Activated naive CD8-positive, alpha-beta T cell treated with anti-CD3 and anti-CD28 coated beads, Interleukin-2, amount 50 U/mL, for 16 hours (primary cell): ENCODE measurements around the gene KRTAP10-12.
"Not testable (repeated sequence)": the region's sequence is repeated elsewhere in the genome, so short reads cannot be mapped to it uniquely, and the experiment has no call there.

Experiments
- DNase-seq: peaks from one replicate; pipeline ENCODE4 v3.0.0-alpha.2; 2020; ENCODE audit warnings: low read depth, low spot score

The KRTAP10-12 gene

DNA sequence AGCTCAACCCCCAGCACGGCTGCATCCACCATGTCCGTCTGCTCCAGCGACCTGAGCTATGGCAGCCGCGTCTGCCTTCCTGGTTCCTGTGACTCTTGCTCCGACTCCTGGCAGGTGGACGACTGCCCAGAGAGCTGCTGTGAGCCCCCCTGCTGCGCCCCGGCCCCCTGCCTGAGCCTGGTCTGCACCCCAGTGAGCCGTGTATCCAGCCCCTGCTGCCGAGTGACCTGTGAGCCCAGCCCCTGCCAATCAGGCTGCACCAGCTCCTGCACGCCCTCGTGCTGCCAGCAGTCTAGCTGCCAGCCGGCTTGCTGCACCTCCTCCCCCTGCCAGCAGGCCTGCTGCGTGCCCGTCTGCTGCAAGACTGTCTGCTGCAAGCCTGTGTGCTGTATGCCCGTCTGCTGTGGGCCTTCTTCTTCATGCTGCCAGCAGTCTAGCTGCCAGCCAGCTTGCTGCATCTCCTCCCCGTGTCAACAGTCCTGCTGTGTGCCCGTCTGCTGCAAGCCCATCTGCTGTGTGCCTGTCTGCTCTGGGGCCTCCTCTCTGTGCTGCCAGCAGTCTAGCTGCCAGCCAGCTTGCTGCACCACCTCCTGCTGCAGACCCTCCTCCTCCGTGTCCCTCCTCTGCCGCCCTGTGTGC is at the start of gene KRTAP10-12:
Gene KRTAP10-12 (plus strand): TSS at position 1 of the 639 bp plus-strand sequence. CDS start 30 bp downstream, at position 31.
- DNase-seq = not testable (repeated sequence)

- no peak for DNase-seq
Measured at GRCh38 chr21:44647222-44647552, 49.8 kb upstream of the KRTAP10-12 start.

DNA sequence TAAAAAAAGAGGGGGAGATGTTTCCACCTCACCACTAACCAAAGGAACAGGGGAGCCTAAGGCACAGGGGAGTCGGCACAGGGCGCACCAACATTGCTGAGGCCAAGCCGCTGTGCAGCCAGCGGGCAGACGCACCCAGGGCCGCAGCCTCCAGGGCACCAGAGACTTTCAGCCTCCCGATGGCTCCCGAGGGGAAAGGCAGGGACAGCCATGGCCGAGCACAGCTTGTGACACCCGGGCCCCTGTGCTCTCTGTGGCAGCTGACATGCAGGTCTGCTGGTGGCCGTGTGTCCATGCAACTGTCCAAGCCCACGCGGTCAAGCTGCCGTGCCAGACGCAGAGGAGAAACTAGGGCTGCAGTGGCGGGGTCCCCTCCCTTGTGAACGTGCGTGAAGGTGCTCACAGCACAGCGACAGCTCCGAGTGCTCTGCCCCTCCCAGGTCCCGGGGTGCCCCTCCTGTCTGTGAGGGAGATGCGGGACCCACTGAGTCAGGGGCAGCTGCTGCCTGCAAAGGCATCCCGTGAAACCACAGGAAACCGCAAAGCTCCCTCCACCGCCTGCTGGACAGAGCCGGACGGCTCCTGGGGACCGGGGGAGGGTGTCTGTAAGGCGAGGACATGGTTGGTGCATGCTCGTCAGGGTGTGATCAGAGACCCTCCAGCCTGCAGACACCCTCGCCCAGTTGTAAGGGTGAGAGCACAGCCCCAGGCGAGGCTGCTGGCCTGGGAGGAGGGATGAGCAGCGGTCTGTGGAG is 48.2 kb upstream of the KRTAP10-12 start:
- no peak for DNase-seq

DNA sequence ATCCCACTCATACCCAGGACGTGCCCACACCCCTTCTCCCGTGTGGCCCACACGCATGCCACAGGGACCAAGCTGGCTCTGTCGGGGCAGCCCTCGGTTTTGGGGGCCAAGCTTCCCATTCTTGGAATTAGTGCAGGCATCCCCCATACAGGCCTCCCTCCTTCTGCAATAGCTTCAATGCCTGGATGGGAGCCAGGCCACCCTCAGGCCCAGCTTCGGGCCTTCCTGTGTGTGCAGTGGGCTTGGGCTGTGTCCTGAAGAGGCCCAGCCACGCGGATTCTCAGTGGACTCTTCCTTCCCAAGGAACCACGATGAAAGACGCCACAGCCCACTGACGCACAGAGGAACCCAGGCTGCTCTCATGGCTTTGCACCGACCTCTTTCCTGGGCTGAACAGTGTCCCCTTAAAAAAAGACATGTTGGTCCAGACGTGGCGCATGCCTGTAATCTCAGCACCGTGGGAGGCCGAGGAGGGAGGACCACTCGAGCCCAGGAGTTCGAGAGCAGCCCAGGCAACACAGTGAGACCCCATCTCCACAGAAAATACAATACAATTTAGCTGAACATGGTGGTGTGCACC is 47.4 kb upstream of the KRTAP10-12 start:
- no peak for DNase-seq

DNA sequence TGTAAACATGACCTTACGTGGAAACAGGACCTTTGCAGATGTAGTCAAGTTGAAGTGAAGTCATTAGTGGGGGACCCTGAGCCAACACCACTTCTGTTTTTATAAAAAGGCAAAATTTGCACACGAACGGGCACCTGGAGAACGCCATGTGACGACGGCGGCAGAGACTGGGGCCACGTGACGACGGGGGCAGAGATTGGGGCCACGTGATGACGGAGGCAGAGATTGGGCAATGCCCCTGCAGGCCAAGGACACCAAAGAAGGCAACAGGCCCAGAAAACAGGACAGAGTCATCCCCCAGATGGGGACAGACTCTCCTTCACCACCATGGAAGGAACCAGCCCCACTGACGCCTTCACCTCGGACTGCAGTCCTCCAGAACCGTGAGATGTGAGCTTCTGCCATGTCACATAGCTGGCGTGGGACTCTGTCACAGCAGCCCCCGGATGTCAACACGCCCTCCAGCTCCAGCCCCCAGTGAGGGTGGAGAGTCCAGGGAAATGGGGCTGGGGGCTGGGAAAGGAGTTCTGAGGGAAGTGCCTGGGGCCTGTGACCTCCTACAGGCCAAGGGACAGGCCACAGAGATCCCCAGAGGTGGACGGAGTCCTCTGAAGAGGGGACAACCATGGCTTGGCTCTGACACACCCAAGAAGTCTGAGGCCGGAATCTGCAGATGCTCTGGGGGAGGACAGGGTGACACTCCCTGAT is 46.6 kb upstream of the KRTAP10-12 start:
- no peak for DNase-seq

DNA sequence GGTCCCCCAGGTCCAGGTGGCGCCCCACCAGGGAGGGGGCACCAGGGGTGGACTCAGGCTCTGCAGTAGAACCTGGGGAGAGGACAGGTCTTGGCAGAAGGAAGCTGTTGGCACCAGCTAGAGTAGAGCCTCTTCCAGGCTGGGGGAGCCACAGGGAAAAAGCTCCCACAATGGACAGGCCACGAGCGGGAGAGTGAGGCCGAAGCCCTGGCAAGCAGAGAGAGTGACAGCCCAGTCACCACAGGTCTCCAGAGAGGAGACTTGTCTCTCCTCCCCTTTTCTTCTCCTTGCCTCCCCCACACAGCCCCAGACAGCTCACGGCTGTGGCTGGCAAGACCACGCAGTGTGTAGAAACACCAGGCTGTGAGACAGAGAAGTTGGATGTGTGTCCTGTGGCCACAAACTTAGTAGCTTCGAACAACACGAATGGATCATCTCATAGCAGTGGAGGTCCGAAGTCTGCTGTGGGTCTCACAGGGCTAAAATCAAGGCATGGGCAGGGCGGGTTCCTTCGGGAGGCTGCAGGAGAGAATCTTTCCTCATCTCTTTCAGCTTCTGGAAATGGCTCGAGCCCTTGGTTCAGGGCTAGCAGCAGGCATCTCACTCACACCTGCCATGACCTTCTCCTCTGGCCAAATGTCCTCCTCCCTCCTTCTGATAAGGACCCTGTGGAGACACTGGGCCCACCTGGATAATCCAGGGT is 45.8 kb upstream of the KRTAP10-12 start:
- no peak for DNase-seq

GRCh38 chr21:44653123-44653522 is 43.8 kb upstream of the KRTAP10-12 start:
- no peak for DNase-seq

DNA sequence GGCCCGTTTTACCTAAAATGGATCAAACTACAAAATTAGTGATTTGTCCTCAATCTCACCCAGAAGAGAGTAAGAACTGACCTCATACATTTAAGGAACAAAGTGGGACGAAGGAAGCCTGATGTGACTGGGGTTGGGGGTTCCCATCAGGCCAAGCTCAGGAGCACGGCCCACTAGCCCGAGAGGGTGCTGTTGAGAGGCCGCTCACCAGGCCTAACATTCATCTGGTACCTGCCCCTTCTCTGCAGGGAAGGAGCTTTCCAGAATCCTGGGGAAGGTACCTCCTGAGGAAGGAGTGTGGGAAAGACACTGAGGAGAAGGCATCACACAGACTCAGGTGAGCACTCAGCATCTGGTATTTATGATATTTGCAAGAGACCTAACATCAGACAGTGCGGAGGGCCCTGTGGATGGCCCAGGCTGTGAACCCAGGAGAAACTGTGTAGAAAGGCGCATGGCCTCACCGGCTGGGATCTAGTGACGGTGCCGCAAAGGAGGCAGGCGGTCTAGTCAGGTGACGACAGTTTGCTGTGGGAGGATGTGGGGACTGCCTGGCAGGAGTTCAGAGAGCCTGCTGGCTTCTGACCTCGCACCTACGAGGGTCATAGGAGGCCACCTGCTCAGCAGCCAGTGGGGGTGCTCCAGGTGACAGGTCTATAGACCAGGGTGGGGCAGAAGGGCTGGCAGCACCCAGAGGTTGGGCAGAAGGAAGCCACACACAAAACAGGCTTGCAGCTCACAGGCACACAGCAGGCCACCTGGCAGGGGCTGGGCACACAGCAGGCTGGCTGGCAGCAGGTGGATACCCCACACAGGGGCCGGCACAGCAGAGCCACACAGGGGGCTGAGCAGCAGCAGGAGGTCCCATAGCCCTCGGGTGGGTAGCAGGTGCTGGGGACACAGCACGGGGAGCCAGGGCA is 43.1 kb upstream of the KRTAP10-12 start:
- DNase-seq = no peak

- DNase-seq = no peak
Measured at GRCh38 chr21:44654576-44655175, 42.3 kb upstream of the KRTAP10-12 start, which contains the start of gene KRTAP12-4. TSS of gene KRTAP12-4 (minus strand) at chr21:44654659. CDS start at chr21:44654614, 45 bp downstream.

- no peak for DNase-seq
Measured at GRCh38 chr21:44656868-44657267, 40.1 kb upstream of the KRTAP10-12 start.

DNA sequence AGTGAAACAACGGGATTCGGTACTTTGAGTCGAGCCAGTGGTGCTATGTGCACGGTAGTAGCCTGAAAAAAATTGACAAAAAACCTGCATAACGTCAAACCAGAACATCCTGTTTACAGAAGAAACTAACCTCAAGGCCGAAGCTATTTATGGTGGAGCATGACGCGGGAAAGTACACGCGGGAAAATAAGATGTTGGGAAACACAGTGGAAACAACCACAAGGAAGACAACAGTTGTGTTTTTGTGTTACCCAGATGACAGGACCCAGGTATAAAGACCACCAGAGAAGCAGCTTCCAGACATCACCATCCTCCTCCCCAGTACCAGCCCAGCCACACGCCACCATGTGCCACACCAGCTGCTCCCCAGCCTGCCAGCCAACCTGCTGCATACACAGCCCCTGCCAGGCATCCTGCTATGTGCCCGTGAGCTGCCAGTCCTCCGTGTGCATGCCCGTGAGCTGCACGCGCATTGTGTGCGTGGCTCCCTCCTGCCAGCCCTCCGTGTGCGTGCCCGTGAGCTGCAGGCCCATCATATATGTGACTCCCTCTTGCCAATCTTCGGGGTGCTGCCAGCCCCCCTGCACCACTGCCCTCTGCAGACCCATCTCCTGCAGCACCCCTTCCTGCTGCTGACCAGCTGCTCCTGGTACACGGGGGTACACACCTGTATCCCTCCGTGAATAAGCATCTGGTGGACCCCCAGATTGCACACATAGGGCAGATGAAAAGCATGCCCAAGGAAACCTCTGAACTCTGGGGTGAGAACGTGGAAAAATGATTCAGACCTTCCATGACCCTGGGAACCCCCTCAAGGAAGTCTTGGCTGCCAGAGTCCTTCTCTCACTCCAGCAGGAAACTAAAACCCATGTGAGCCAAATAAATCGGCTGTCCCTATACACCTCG is 39.1 kb upstream of the KRTAP10-12 start, which contains the start of gene KRTAP12-3:
Gene KRTAP12-3 (plus strand): TSS at position 298 of the 906 bp plus-strand sequence. CDS start 48 bp downstream, at position 346.
- DNase-seq = no peak

GRCh38 chr21:44658541-44658910 is 38.4 kb upstream of the KRTAP10-12 start:
- DNase-seq = no peak

- DNase-seq = no peak
Measured at GRCh38 chr21:44658913-44659595, 37.9 kb upstream of the KRTAP10-12 start.

DNA sequence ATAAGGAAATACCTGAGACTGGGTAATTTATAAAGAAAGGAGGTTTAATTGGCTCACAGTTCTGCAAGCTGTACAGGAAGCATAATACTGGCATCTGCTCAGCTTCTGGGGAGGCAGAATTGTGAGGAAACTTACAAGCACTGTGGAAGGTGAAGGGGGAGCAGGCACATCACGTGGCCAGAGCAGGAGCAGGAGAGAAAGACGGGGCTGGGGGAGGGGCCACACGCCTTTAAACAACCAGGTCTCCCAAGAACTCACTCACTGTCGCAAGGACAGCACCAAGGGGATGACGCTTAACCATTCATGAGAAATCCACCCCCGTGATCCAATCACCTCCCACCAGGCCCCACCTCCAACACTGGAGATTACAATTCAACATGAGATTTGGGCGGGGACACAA is 35.4 kb upstream of the KRTAP10-12 start:
- not testable (repeated sequence) for DNase-seq

DNA sequence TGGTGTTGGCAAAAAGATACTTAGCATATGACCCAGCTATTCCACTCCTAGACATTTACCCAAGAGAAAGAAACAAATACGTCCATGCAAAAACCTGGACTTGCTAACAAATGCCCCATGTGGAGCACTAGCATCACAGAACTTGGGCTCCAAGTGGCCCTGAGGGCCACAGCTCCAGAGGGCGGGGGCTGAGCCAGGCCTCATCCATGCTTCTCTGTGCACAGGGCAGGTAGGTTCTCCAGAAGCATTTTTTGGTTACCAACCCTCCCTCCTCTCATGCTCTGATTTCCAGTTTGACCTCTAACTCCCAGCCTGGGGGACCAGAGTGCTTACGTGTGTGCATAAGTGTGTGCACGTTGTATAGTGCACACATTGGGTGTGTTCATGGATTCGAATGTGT is 32.3 kb upstream of the KRTAP10-12 start:
- no peak for DNase-seq

DNA sequence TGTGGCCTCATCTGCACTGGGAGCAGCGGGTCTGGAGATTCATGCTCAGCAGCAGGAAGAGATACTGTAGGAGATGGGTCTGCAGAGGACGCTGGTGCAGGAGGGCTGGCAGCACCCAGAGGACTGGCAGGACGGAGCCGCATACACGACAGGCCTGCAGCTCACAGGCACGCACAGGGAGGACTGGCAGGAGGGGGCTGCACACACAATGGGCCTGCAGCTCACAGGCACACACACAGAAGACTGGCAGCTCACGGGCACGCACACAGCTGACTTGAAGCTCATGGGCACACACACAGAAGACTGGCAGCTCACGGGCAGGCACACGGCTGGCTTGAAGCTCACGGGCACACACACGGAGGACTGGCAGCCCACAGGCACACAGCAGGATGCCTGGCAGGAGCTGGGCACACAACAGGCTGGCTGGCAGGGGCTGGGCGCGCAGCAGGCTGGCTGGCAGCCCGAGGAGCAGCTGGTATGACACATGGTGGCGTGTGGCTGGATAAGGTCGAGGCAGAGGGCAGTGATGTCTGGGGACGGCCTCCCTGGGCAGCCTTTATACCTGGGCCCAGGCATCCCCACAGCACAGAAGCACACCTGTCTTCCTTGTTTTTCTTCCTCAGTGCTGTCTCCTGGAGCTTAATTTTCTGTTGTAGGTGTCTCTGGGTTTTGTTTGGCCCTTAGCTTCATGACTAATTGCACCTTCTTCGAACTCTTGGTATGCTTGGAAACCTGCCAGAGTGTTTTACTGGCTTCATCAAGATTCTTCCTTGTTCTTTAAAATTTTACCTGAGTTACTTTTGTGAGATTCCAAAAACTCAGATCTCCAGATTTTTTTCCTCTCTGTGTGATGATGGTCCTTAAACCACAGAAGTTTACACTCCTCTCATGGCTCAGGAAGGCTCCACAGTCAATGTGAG is 30.3 kb upstream of the KRTAP10-12 start, which contains the start of gene KRTAP12-2:
Gene KRTAP12-2 (minus strand): TSS at position 527 of the 920 bp plus-strand sequence. CDS start 41 bp downstream, at position 486.
- no peak for DNase-seq

DNA sequence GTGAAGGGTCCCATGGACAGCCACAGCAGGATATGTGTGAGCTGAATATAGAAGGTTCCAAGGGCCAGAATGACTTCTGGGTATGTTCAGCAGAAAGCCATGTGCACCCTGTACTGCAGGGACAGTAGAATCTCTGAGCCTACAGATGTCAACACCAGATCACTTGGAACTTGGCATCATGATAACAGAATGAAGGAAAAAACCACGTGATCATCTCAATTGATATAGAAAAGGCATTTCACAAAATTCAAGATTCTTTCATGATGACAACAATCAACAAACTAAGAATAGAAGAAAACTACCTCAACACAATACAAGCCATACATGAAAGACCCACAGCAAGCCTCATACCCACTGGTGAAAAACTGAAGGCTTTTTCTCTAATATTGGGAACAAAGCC is 29.4 kb upstream of the KRTAP10-12 start:
- no peak for DNase-seq
